ENCODE data around the gene PGM2L1. TPM values are rescaled to one million over a fixed set of nuclear protein-coding genes. Genes with fewer than 3 reads are reported as not detected.

PGM2L1 gene
- total RNA-seq, 1 experiment from 2014 or later, result 0.75 TPM

- no peak for DNase-seq (ENCODE audit: unreplicated experiment)
- intact Hi-C loops (cut with micrococcal nuclease), result no loop called here
- Mint-ChIP-seq H3K27me3 (ENCODE audit: insufficient read depth, unreplicated experiment) (no peaks in the 10 kb centered on the region), H3K9me3 (ENCODE audit: unreplicated experiment) (peaks cover 6% of the 10 kb centered on the region), H3K4me1 (ENCODE audit: insufficient read depth, unreplicated experiment) (no peaks in the 10 kb centered on the region), H3K4me3 (ENCODE audit: unreplicated experiment) (no peak overlapping the region), H3K36me3 (ENCODE audit: insufficient read depth, unreplicated experiment) (peaks cover under 1% of the 10 kb centered on the region), H3K27ac (ENCODE audit: low read depth, unreplicated experiment) (no peak overlapping the region)
- ChIA-PET CTCF (interaction anchor here (1.1 kb wide), 1 partner anchor 34 kb away, joined by 3 read pairs; no protein-coding TSS in a partner anchor), POLR2A (no interaction called here)
- TF ChIP-seq CTCF (IDR thresholded peaks at IDR 0.05; ENCODE audit: unreplicated experiment), result no peak
- no TSS peak for BruUV-seq (replicated peaks)
Observed at GRCh38 chr11:74355626-74356025, 42.6 kb downstream of the PGM2L1 start.

DNA sequence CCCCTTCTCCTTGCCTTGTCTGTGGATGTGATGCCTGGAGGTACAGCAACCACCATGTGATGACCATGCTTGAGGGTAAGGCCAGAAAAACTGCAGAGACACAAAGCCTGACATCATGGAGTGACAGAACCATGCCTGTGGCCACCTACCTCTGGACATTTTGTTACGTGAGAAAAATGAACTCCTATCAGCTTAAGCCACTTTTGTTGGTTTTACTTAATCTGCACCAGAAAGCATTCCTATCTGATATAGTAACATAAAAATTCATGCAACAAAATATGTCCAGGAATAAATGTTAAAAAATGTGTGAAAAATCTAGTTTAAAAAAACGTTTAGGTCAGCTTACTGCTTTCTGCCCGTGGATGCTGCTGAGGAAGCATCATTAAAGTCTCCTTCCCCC is 44.2 kb downstream of the PGM2L1 start:
- no peak for DNase-seq (ENCODE audit: unreplicated experiment)
- ChIA-PET POLR2A (no interaction called here), CTCF (interaction anchor here (0.6 kb wide), 1 partner anchor 51 kb away, joined by 3 read pairs; no protein-coding TSS in a partner anchor)
- intact Hi-C loops (cut with micrococcal nuclease), result no loop called here
- no TSS peak for BruUV-seq (replicated peaks)
- Mint-ChIP-seq H3K4me1 (ENCODE audit: insufficient read depth, unreplicated experiment) (no peaks in the 10 kb centered on the region), H3K4me3 (ENCODE audit: unreplicated experiment) (no peak overlapping the region), H3K27me3 (ENCODE audit: insufficient read depth, unreplicated experiment) (no peaks in the 10 kb centered on the region), H3K36me3 (ENCODE audit: insufficient read depth, unreplicated experiment) (peaks cover 4% of the 10 kb centered on the region), H3K27ac (ENCODE audit: low read depth, unreplicated experiment) (no peak overlapping the region), H3K9me3 (ENCODE audit: unreplicated experiment) (peaks cover 6% of the 10 kb centered on the region)
- TF ChIP-seq CTCF (IDR thresholded peaks at IDR 0.05; ENCODE audit: unreplicated experiment), result no peak

DNA sequence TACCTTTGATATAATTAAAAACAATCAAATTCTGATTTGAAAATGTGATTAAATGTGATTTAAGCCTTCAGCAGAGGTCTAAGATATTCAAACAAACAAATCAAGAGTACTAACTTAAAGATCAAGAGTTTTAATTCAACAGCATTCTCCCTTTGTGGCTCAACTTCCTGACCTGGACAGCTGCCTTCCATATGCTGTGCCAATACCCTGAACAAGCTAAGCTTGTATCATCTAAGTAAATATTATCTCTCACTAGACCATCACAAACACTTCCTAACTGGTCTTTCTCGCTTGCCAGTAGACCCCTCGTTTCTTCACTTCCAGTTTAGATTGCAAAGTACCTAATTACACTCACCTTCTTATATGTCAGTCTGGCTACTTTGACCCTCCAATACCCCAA is 50.9 kb downstream of the PGM2L1 start:
- intact Hi-C loops (cut with micrococcal nuclease), result no loop called here
- DNase-seq (ENCODE audit: unreplicated experiment), result no peak
- ChIA-PET POLR2A (no interaction called here), CTCF (no interaction called here)
- Mint-ChIP-seq H3K27me3 (ENCODE audit: insufficient read depth, unreplicated experiment) (no peaks in the 10 kb centered on the region), H3K36me3 (ENCODE audit: insufficient read depth, unreplicated experiment) (peaks cover 4% of the 10 kb centered on the region), H3K27ac (ENCODE audit: low read depth, unreplicated experiment) (no peak overlapping the region), H3K4me1 (ENCODE audit: insufficient read depth, unreplicated experiment) (no peaks in the 10 kb centered on the region), H3K4me3 (ENCODE audit: unreplicated experiment) (no peak overlapping the region), H3K9me3 (ENCODE audit: unreplicated experiment) (no peaks in the 10 kb centered on the region)
- no TSS peak for BruUV-seq (replicated peaks)
- no peak for TF ChIP-seq CTCF (IDR thresholded peaks at IDR 0.05; ENCODE audit: unreplicated experiment)

GRCh38 chr11:74345420-74345819 is 52.8 kb downstream of the PGM2L1 start:
- intact Hi-C loops (cut with micrococcal nuclease), result no loop called here
- H3K9me3 Mint-ChIP-seq (ENCODE audit: unreplicated experiment), result no peaks in the 10 kb centered on the region
- CTCF ChIA-PET, result interaction anchor here (0.6 to 1.5 kb wide), 3 partner anchors 22 to 44 kb away, joined by 3 to 5 read pairs (median 5); no protein-coding TSS in a partner anchor
- TF ChIP-seq CTCF (IDR thresholded peaks at IDR 0.05; ENCODE audit: unreplicated experiment), result no peak
- no peak for DNase-seq (ENCODE audit: unreplicated experiment)
- no TSS peak for BruUV-seq (replicated peaks)
- POLR2A ChIA-PET, result no interaction called here
- H3K27me3 Mint-ChIP-seq (ENCODE audit: insufficient read depth, unreplicated experiment), result no peaks in the 10 kb centered on the region
- H3K4me1 Mint-ChIP-seq (ENCODE audit: insufficient read depth, unreplicated experiment), result no peaks in the 10 kb centered on the region
- no peak overlapping the region for H3K27ac Mint-ChIP-seq (ENCODE audit: low read depth, unreplicated experiment)
- peaks cover under 1% of the 10 kb centered on the region for H3K36me3 Mint-ChIP-seq (ENCODE audit: insufficient read depth, unreplicated experiment)
- H3K4me3 Mint-ChIP-seq (ENCODE audit: unreplicated experiment), result no peak overlapping the region

Measured in MCF 10A (cell line).